GM23338 (cell line): ENCODE measurements around the gene ZBTB20. TPM values are rescaled to one million over a fixed set of nuclear protein-coding genes. Genes with fewer than 3 reads are reported as not detected.

ENCODE experiments used
- ATAC-seq: fragments of 200-7000 bp; cut with Tn5 transposase; 3 replicates; pipeline ENCODE4 v1.9.1; 2020
- DNase-seq: peaks from one replicate; pipeline ENCODE4 v3.0.0-alpha.2; 2015; ENCODE audit warnings: low spot score
- H2AFZ ChIP-seq: fragments of 200-600 bp; sonication (generic); 2 replicates; pipeline ENCODE4 v1.8.0; 2016; ENCODE audit warnings: antibody characterized with exemption, mild to moderate bottlenecking, moderate library complexity
- H3F3A ChIP-seq: fragments of 200-600 bp; sonication (generic); replicated peaks from 2 replicates; pipeline ENCODE4 v1.8.0; 2017; ENCODE audit warnings: antibody characterized with exemption, mixed run types, low read depth
- H3K27ac ChIP-seq: fragments of 200-600 bp; sonication (generic); 2 replicates; pipeline ENCODE4 v1.6.1; 2016; ENCODE audit warnings: low read depth
- H3K27me3 ChIP-seq: fragments of 200-600 bp; sonication (generic); 2 replicates; pipeline ENCODE4 v1.8.0; 2016; ENCODE audit warnings: mild to moderate bottlenecking, mixed run types, moderate library complexity; ENCODE audit not compliant: insufficient read depth
- H3K36me3 ChIP-seq: fragments of 200-600 bp; sonication (generic); 2 replicates; pipeline ENCODE4 v1.8.0; 2016; ENCODE audit warnings: mild to moderate bottlenecking; ENCODE audit not compliant: insufficient read depth
- H3K4me1 ChIP-seq: fragments of 200-600 bp; sonication (generic); 2 replicates; pipeline ENCODE4 v1.8.0; 2016; ENCODE audit warnings: mild to moderate bottlenecking, moderate library complexity; ENCODE audit not compliant: insufficient read depth
- H3K4me2 ChIP-seq: fragments of 200-600 bp; sonication (generic); 2 replicates; pipeline ENCODE4 v1.7.1; 2017; ENCODE audit warnings: mixed run types
- H3K4me3 ChIP-seq: fragments of 200-600 bp; sonication (generic); 2 replicates; pipeline ENCODE4 v1.6.1; 2016; ENCODE audit warnings: mixed run types
- H3K79me2 ChIP-seq: fragments of 200-600 bp; sonication (generic); replicated peaks from 2 replicates; pipeline ENCODE4 v1.8.0; 2017; ENCODE audit warnings: mild to moderate bottlenecking; ENCODE audit not compliant: insufficient read depth
- H3K9me2 ChIP-seq: fragments of 200-600 bp; sonication (generic); 2 replicates; pipeline ENCODE4 v1.8.0; 2017; ENCODE audit not compliant: insufficient read depth
- H4K20me1 ChIP-seq: fragments of 200-600 bp; sonication (generic); replicated peaks from 2 replicates; pipeline ENCODE4 v1.8.0; 2017; ENCODE audit warnings: mild to moderate bottlenecking; ENCODE audit not compliant: insufficient read depth
- H3K27ac Mint-ChIP-seq: 2 replicates; pipeline ENCODE4 v1.8.0; 2020; ENCODE audit warnings: inconsistent platforms, mild to moderate bottlenecking, moderate library complexity, mixed read lengths
- H3K27me3 Mint-ChIP-seq: 3 replicates; pipeline ENCODE4 v1.8.0; 2022; ENCODE audit warnings: low read depth, mild to moderate bottlenecking, moderate library complexity, mixed read lengths, inconsistent platforms; ENCODE audit not compliant: insufficient read depth, poor library complexity
- H3K36me3 Mint-ChIP-seq: 3 replicates; pipeline ENCODE4 v1.8.0; 2021; ENCODE audit warnings: low read depth, mild to moderate bottlenecking, inconsistent platforms, moderate library complexity, mixed read lengths
- H3K4me1 Mint-ChIP-seq: 3 replicates; pipeline ENCODE4 v1.8.0; 2020; ENCODE audit warnings: mild to moderate bottlenecking, inconsistent platforms, mixed read lengths
- H3K4me3 Mint-ChIP-seq: 3 replicates; pipeline ENCODE4 v1.8.0; 2021; ENCODE audit warnings: moderate library complexity, mild to moderate bottlenecking, inconsistent platforms, mixed read lengths
- H3K9me3 Mint-ChIP-seq: 3 replicates; pipeline ENCODE4 v1.8.0; 2020; ENCODE audit warnings: moderate library complexity, mild to moderate bottlenecking, inconsistent platforms, mixed read lengths
- CREB1 ChIP-seq: fragments of 250-450 bp; sonication (Bioruptor Pico); IDR thresholded peaks from 2 replicates; pipeline ENCODE4 v1.5.0; 2020; ENCODE audit warnings: low read depth, mild to moderate bottlenecking, moderate library complexity
- CTCF ChIP-seq, 2 experiments: fragments of 200-600 bp in 1 of 2; sonication (generic) in 1 of 2; conservative IDR thresholded peaks; 2 replicates each; pipeline versions ENCODE4 v1.5.1 to v1.6.1; 2016 to 2017; ENCODE audit warnings: antibody characterized with exemption in 2 of 2, low read depth in 2 of 2, mild to moderate bottlenecking in 2 of 2, moderate library complexity in 1 of 2
- ETS1 ChIP-seq: IDR thresholded peaks from 2 replicates; pipeline ENCODE4 v1.6.1; 2016; ENCODE audit warnings: antibody characterized with exemption
- EZH2phosphoT487 ChIP-seq: fragments of 200-600 bp; sonication (generic); IDR thresholded peaks from one replicate; pipeline ENCODE4 v1.8.1; 2018; ENCODE audit warnings: antibody characterized with exemption; ENCODE audit not compliant: unreplicated experiment
- JUNB ChIP-seq: IDR thresholded peaks from one replicate; pipeline ENCODE4 v1.6.1; 2016; ENCODE audit warnings: antibody characterized with exemption; ENCODE audit not compliant: unreplicated experiment
- NANOG ChIP-seq: IDR thresholded peaks from 2 replicates; pipeline ENCODE4 v1.6.1; 2016; ENCODE audit warnings: antibody characterized with exemption, borderline replicate concordance
- POLR2AphosphoS5 ChIP-seq: IDR thresholded peaks from 2 replicates; pipeline ENCODE4 v1.6.1; 2016; ENCODE audit warnings: antibody characterized with exemption, low read depth
- REST ChIP-seq: IDR thresholded peaks from one replicate; pipeline ENCODE4 v1.6.1; 2018; ENCODE audit warnings: antibody characterized with exemption; ENCODE audit not compliant: unreplicated experiment
- STAT1 ChIP-seq: IDR thresholded peaks from one replicate; pipeline ENCODE4 v1.6.1; 2016; ENCODE audit warnings: antibody characterized with exemption; ENCODE audit not compliant: unreplicated experiment
- ZNF114 ChIP-seq: fragments of 250-450 bp; sonication (Bioruptor Pico); IDR thresholded peaks from 2 replicates; pipeline ENCODE4 v1.5.0; 2020; ENCODE audit warnings: mild to moderate bottlenecking, moderate library complexity
- ZNF331 ChIP-seq: fragments of 250-450 bp; sonication (Bioruptor Pico); IDR thresholded peaks from 2 replicates; pipeline ENCODE4 v1.5.0; 2020; ENCODE audit warnings: low read depth, mild to moderate bottlenecking, moderate library complexity
- polyA plus RNA-seq: library from polyadenylated mRNA; unstranded; fragments of >200 nt; fragmentation: Nextera tagmentation; extraction: Ambion mirVana; gene quantifications from 2 replicates; pipeline ENCODE4 v1.2.1, GENCODE V29; 2016
- total RNA-seq: library from RNA; depleted of rRNA; stranded (reverse); fragments of >200 nt; shearing (Covaris generic); gene quantifications from 2 replicates; pipeline ENCODE4 v1.2.3, GENCODE V29; 2014
- TF ChIP-seq, protein P1 (sequence below): fragments of 250-450 bp; sonication (Bioruptor Pico); IDR thresholded peaks from 2 replicates; pipeline ENCODE4 v1.5.0; 2020; ENCODE audit warnings: mild to moderate bottlenecking, moderate library complexity

ZBTB20 gene
- total and polyA plus RNA-seq, 2 experiments from 2014 or later, result 2.0 to 3.3 TPM

DNA sequence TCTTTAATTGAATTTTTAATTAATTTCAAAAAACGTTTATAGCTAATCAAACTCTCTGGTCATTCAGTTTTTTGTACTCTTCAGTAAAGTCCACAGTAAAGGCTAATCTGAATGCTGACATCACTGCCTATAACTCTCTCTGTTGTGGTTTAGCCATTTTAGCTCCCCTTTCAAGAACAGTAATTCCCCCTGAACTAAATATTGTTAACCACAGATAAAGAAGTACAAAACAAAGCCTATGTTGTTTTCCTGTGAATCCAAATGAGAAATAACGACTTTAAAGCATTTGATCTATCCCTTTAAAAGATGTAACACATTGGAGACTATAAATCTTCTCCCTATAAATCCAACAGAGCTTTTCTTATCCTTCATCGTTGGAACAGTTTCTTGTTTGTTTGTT, 94.2 kb downstream of the ZBTB20 start (continued):
- TF ChIP-seq POLR2AphosphoS5, result no peak
- no peak for TF ChIP-seq STAT1
- no peak for TF ChIP-seq ZNF114 (CRISPR knock-in tag)
- TF ChIP-seq REST, result no peak
- TF ChIP-seq ZNF331 (CRISPR knock-in tag), result no peak
- no peak for TF ChIP-seq NANOG
- TF ChIP-seq CREB1, result no peak
- no peak for TF ChIP-seq JUNB

- Histone ChIP-seq H3K9me2 (no peaks in the 10 kb centered on the region), H2AFZ (no peak overlapping the region), H3K27me3 (no peaks in the 10 kb centered on the region), H3K4me2 (no peak overlapping the region), H3K4me3 (no peak overlapping the region), H3F3A (no peaks in the 10 kb centered on the region), H3K27ac (no peak overlapping the region), H4K20me1 (no peaks in the 10 kb centered on the region), H3K79me2 (no peaks in the 10 kb centered on the region), H3K36me3 (no peaks in the 10 kb centered on the region), H3K4me1 (no peaks in the 10 kb centered on the region; the same call in 1 of the 2 replicates)
- no peak for TF ChIP-seq EZH2phosphoT487
- no peak for TF ChIP-seq ZNF114 (CRISPR knock-in tag)
- TF ChIP-seq, protein P1, sequence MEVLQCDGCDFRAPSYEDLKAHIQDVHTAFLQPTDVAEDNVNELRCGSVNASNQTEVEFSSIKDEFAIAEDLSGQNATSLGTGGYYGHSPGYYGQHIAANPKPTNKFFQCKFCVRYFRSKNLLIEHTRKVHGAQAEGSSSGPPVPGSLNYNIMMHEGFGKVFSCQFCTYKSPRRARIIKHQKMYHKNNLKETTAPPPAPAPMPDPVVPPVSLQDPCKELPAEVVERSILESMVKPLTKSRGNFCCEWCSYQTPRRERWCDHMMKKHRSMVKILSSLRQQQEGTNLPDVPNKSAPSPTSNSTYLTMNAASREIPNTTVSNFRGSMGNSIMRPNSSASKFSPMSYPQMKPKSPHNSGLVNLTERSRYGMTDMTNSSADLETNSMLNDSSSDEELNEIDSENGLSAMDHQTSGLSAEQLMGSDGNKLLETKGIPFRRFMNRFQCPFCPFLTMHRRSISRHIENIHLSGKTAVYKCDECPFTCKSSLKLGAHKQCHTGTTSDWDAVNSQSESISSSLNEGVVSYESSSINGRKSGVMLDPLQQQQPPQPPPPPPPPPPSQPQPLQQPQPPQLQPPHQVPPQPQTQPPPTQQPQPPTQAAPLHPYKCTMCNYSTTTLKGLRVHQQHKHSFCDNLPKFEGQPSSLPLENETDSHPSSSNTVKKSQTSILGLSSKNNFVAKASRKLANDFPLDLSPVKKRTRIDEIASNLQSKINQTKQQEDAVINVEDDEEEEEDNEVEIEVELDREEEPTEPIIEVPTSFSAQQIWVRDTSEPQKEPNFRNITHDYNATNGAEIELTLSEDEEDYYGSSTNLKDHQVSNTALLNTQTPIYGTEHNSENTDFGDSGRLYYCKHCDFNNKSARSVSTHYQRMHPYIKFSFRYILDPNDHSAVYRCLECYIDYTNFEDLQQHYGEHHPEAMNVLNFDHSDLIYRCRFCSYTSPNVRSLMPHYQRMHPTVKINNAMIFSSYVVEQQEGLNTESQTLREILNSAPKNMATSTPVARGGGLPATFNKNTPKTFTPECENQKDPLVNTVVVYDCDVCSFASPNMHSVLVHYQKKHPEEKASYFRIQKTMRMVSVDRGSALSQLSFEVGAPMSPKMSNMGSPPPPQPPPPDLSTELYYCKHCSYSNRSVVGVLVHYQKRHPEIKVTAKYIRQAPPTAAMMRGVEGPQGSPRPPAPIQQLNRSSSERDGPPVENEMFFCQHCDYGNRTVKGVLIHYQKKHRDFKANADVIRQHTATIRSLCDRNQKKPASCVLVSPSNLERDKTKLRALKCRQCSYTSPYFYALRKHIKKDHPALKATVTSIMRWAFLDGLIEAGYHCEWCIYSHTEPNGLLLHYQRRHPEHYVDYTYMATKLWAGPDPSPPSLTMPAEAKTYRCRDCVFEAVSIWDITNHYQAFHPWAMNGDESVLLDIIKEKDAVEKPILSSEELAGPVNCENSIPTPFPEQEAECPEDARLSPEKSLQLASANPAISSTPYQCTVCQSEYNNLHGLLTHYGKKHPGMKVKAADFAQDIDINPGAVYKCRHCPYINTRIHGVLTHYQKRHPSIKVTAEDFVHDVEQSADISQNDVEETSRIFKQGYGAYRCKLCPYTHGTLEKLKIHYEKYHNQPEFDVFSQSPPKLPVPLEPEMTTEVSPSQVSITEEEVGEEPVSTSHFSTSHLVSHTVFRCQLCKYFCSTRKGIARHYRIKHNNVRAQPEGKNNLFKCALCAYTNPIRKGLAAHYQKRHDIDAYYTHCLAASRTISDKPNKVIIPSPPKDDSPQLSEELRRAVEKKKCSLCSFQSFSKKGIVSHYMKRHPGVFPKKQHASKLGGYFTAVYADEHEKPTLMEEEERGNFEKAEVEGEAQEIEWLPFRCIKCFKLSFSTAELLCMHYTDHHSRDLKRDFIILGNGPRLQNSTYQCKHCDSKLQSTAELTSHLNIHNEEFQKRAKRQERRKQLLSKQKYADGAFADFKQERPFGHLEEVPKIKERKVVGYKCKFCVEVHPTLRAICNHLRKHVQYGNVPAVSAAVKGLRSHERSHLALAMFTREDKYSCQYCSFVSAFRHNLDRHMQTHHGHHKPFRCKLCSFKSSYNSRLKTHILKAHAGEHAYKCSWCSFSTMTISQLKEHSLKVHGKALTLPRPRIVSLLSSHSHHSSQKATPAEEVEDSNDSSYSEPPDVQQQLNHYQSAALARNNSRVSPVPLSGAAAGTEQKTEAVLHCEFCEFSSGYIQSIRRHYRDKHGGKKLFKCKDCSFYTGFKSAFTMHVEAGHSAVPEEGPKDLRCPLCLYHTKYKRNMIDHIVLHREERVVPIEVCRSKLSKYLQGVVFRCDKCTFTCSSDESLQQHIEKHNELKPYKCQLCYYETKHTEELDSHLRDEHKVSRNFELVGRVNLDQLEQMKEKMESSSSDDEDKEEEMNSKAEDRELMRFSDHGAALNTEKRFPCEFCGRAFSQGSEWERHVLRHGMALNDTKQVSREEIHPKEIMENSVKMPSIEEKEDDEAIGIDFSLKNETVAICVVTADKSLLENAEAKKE (CRISPR knock-in tag), result no peak
- TF ChIP-seq CTCF (conservative IDR thresholded peaks at IDR 0.05; ENCODE audit: low read depth in 2 of 2), result no peak
- TF ChIP-seq ZNF331 (CRISPR knock-in tag), result no peak
- no peak for TF ChIP-seq ETS1
- H3K9me3 Mint-ChIP-seq, result no peaks in the 10 kb centered on the region
- no peak for DNase-seq
- no peak overlapping the region for H3K27ac Mint-ChIP-seq
- H3K27me3 Mint-ChIP-seq, result no peaks in the 10 kb centered on the region
- no peak overlapping the region for H3K4me3 Mint-ChIP-seq
- no peaks in the 10 kb centered on the region for H3K36me3 Mint-ChIP-seq
- no peak for ATAC-seq
- peaks cover 4% of the 10 kb centered on the region; the same call in 2 of the 3 replicates for H3K4me1 Mint-ChIP-seq
Observed at GRCh38 chr3:115042351-115042750, 104.7 kb downstream of the ZBTB20 start.
